Endothelial cell of umbilical vein (primary cell): Measurements from ENCODE around the gene TEC. TPM values are rescaled to one million over a fixed set of nuclear protein-coding genes. Genes with fewer than 3 reads are reported as not detected.

Experiments
- BruUV-seq: library from RNA; stranded (reverse); fragments of 400-500 nt; replicated peaks from 2 replicates; lab custom pipeline; 2021; lab: Mats Ljungman, UMichigan
- CTCF ChIA-PET: fragments of 300-600, 350-600 bp; sonication (Branson Sonifier 250); formaldehyde crosslinking; loops from one replicate; lab custom pipeline; 2021; ENCODE audit warnings: antibody characterized with exemption, inconsistent platforms; lab: Charles Lee
- POLR2A ChIA-PET: fragments of 300-600, 350-600 bp; sonication (Branson Sonifier 250); formaldehyde crosslinking; loops from one replicate; lab custom pipeline; 2021; ENCODE audit warnings: antibody characterized with exemption, inconsistent platforms; lab: Charles Lee
- DNase-seq: peaks from one replicate; pipeline ENCODE4 v3.0.0-alpha.2; 2011; ENCODE audit warnings: low read depth, low spot score
- FAIRE-seq: peaks from 2 replicates; lab custom pipeline; 2011; peaks lifted over from hg19 to GRCh38; lab: Jason Lieb, UNC
- H2AFZ ChIP-seq: 2 replicates; pipeline ENCODE4 v1.6.0; 2012; ENCODE audit warnings: low read depth, low read length, control low read depth, inconsistent platforms
- H3K27ac ChIP-seq: 2 replicates; pipeline ENCODE4 v1.5.1; 2011; ENCODE audit warnings: low read depth, mild to moderate bottlenecking, control low read depth, low read length, moderate library complexity; ENCODE audit not compliant: insufficient read depth
- H3K27me3 ChIP-seq, 2 experiments: 2 replicates each; pipeline versions ENCODE4 v1.6.0 to v1.6.1; 2011; ENCODE audit warnings: low read length in 2 of 2, mixed read lengths in 1 of 2; ENCODE audit not compliant: control insufficient read depth in 2 of 2, insufficient read depth in 2 of 2
- H3K36me3 ChIP-seq, 2 experiments: 2 replicates in 1 of 2; 3 replicates in 1 of 2; pipeline ENCODE4 v1.5.1; 2011; ENCODE audit warnings: low read length in 2 of 2, mild to moderate bottlenecking in 1 of 2, moderate library complexity in 1 of 2; ENCODE audit not compliant: control insufficient read depth in 2 of 2, insufficient read depth in 2 of 2; ENCODE audit errors: extremely low read depth in 1 of 2
- H3K4me1 ChIP-seq: 3 replicates; pipeline ENCODE4 v1.5.1; 2011; ENCODE audit warnings: mild to moderate bottlenecking, low read length; ENCODE audit not compliant: control insufficient read depth, insufficient read depth; ENCODE audit errors: extremely low read depth
- H3K4me2 ChIP-seq: 2 replicates; pipeline ENCODE4 v1.6.1; 2011; ENCODE audit warnings: low read length, control low read depth, mixed read lengths; ENCODE audit not compliant: insufficient read depth
- H3K4me3 ChIP-seq, 3 experiments: fragments of 200-600 bp in 1 of 3; sonication (generic), shearing (Covaris generic) in 1 of 3; replicated peaks in 1 of 3; 2 replicates each; pipeline ENCODE4 v1.5.1; 2011 to 2016; ENCODE audit warnings: control low read depth in 3 of 3, low read length in 3 of 3, mild to moderate bottlenecking in 2 of 3, inconsistent platforms in 1 of 3, low read depth in 1 of 3, moderate library complexity in 1 of 3; ENCODE audit not compliant: insufficient read depth in 1 of 3
- H3K79me2 ChIP-seq: 2 replicates; pipeline ENCODE4 v1.6.0; 2012; ENCODE audit warnings: low read length, inconsistent platforms; ENCODE audit not compliant: control insufficient read depth, insufficient read depth
- H3K9ac ChIP-seq: replicated peaks from 2 replicates; pipeline ENCODE3; 2011; ENCODE audit warnings: low read length, control low read depth; ENCODE audit not compliant: insufficient read depth; ENCODE audit errors: extremely low read depth
- H3K9me1 ChIP-seq: replicated peaks from 3 replicates; pipeline ENCODE4 v1.6.0; 2011; ENCODE audit warnings: mild to moderate bottlenecking, low read length; ENCODE audit not compliant: control insufficient read depth, insufficient read depth; ENCODE audit errors: extremely low read depth
- H3K9me3 ChIP-seq: replicated peaks from 2 replicates; pipeline ENCODE4 v1.5.1; 2012; ENCODE audit warnings: low read length, inconsistent platforms; ENCODE audit not compliant: control insufficient read depth, insufficient read depth
- H4K20me1 ChIP-seq: replicated peaks from 2 replicates; pipeline ENCODE3; 2011; ENCODE audit warnings: mild to moderate bottlenecking, low read length; ENCODE audit not compliant: control insufficient read depth, insufficient read depth; ENCODE audit errors: extremely low read depth
- EZH2 ChIP-seq: IDR thresholded peaks from 2 replicates; pipeline ENCODE4 v1.6.1; 2012; ENCODE audit warnings: borderline replicate concordance, low read depth, mild to moderate bottlenecking, moderate library complexity, low read length, inconsistent platforms; ENCODE audit not compliant: severe bottlenecking
- FOS ChIP-seq: IDR thresholded peaks from 2 replicates; pipeline ENCODE4 v1.6.1; 2011; ENCODE audit warnings: mild to moderate bottlenecking, low read length, moderate library complexity, borderline replicate concordance; ENCODE audit not compliant: insufficient read depth
- GATA2 ChIP-seq: IDR thresholded peaks from 2 replicates; pipeline ENCODE4 v1.7.0; 2011; ENCODE audit warnings: low read depth, mild to moderate bottlenecking, moderate library complexity, mixed read lengths, low read length; ENCODE audit not compliant: insufficient read length, insufficient read depth
- JUN ChIP-seq: IDR thresholded peaks from 2 replicates; pipeline ENCODE4 v1.6.1; 2011; ENCODE audit warnings: borderline replicate concordance, low read depth; ENCODE audit not compliant: insufficient read length, insufficient read depth
- MAX ChIP-seq: IDR thresholded peaks from 2 replicates; pipeline ENCODE4 v1.6.1; 2011; ENCODE audit not compliant: insufficient read depth, insufficient read length
- POLR2AphosphoS5 ChIP-seq: IDR thresholded peaks from 2 replicates; pipeline ENCODE4 v1.6.1; 2012; ENCODE audit warnings: low read depth, mild to moderate bottlenecking, control low read depth, low read length, moderate library complexity; ENCODE audit not compliant: insufficient read depth
- dilution Hi-C: fragments of 300-500 bp; cut with MboI; formaldehyde crosslinking; loops from one replicate; pipeline ENCODE4 v1.15.0; 2019; ENCODE audit warnings: low sequenced_read_pairs; ENCODE audit not compliant: extremely low pct_ligation_motif_present
- intact Hi-C: fragments of 100-400 bp; cut with micrococcal nuclease; formaldehyde crosslinking; loops from one replicate; pipeline ENCODE4 v1.10.0; 2022
- polyA plus RNA-seq, 4 experiments: library from polyadenylated mRNA; depleted of rRNA in 3 of 4; stranded (reverse) in 3 of 4; unstranded in 1 of 4; fragments of >200 nt; gene quantifications; 2 replicates each; pipeline versions ENCODE4 v1.2.1 to v1.2.3, GENCODE V29; 2011 to 2012; ENCODE audit warnings: missing spikeins in 1 of 4
- total RNA-seq: library from RNA; stranded (reverse); gene quantifications from 2 replicates; pipeline ENCODE4 v1.2.3, GENCODE V29; 2021

TEC gene
- total and polyA plus RNA-seq, 2 donors (not counting 3 experiments of a cell fraction or from before 2014, with no cell fraction given): 0.08 to 0.86 TPM

- CTCF ChIA-PET: interaction anchor here (1.4 kb wide), 1 partner anchor 10 kb away, joined by 3 read pairs; no protein-coding TSS in a partner anchor
Measured at GRCh38 chr4:48205626-48206025, 64.0 kb downstream of the TEC start.

GRCh38 chr4:48205107-48205506 is 64.5 kb downstream of the TEC start:
- BruUV-seq: no TSS peak
- H3K36me3 ChIP-seq: no peaks in the 10 kb centered on the region
- H3K9me1 ChIP-seq: no peaks in the 10 kb centered on the region
- ChIA-PET CTCF (interaction anchor here (0.9 to 1.4 kb wide), 3 partner anchors 8 to 32 kb away, joined by 3 read pairs; no protein-coding TSS in a partner anchor), POLR2A (no interaction called here)
- no peak overlapping the region for H3K4me3 ChIP-seq
- no peaks in the 10 kb centered on the region for H3K79me2 ChIP-seq
- H4K20me1 ChIP-seq: no peaks in the 10 kb centered on the region
- intact Hi-C loops (no loop called here), dilution Hi-C loops (no loop called here)
- H3K9me3 ChIP-seq: no peaks in the 10 kb centered on the region
- peaks cover 0 to 8% of the 10 kb centered on the region in 2 experiments for H3K27me3 ChIP-seq
- no peaks in the 10 kb centered on the region for H3K4me1 ChIP-seq
- no peak overlapping the region for H3K9ac ChIP-seq
- no peak overlapping the region for H3K27ac ChIP-seq
- no peak overlapping the region for H3K4me2 ChIP-seq
- DNase-seq: no peak
- TF ChIP-seq GATA2: no peak
- no peak for FAIRE-seq
- no peak overlapping the region for H2AFZ ChIP-seq

More at GRCh38 chr4:48205626-48206025, 64.0 kb downstream of the TEC start:
- Histone ChIP-seq H3K4me3 (no peak overlapping the region), H3K79me2 (no peaks in the 10 kb centered on the region), H3K9me3 (no peaks in the 10 kb centered on the region), H2AFZ (no peak overlapping the region), H3K4me1 (no peaks in the 10 kb centered on the region), H4K20me1 (no peaks in the 10 kb centered on the region), H3K27ac (no peak overlapping the region), H3K4me2 (no peak overlapping the region), H3K9ac (no peak overlapping the region), H3K27me3 (peaks cover 0 to 7% of the 10 kb centered on the region in 2 experiments), H3K36me3 (no peaks in the 10 kb centered on the region), H3K9me1 (no peaks in the 10 kb centered on the region)
- POLR2A ChIA-PET: no interaction called here
- TF ChIP-seq POLR2AphosphoS5 (no peak), JUN (no peak), EZH2 (no peak), MAX (no peak), FOS (no peak)
- dilution Hi-C loops: no loop called here
- no peak for FAIRE-seq
- intact Hi-C loops: no loop called here
- DNase-seq: no peak
- no TSS peak for BruUV-seq
